Coronary artery (tissue), 2 donors: ENCODE measurements around the gene CSH1.
"Not testable (repeated sequence)": the region's sequence is repeated elsewhere in the genome, so short reads cannot be mapped to it uniquely, and the experiment has no call there.

ENCODE experiments used
- DNase-seq: peaks from one replicate; pipeline ENCODE4 v3.0.0-alpha.2; 2017; ENCODE audit warnings: low spot score
- H3K27ac ChIP-seq, 2 donors: fragments of 200-600 bp; sonication (generic); one replicate each; pipeline ENCODE4 v1.5.1; 2016 to 2019
- H3K4me3 ChIP-seq: fragments of 200-600 bp; sonication (generic); 2 replicates; pipeline ENCODE4 v1.5.1; 2016; ENCODE audit warnings: mild to moderate bottlenecking, moderate library complexity
- TF ChIP-seq, protein P1 (sequence below): fragments of 200-600 bp; sonication (generic); IDR thresholded peaks from one replicate; pipeline ENCODE4 v1.5.1; 2019; ENCODE audit warnings: antibody characterized with exemption

Gene CSH1

DNA sequence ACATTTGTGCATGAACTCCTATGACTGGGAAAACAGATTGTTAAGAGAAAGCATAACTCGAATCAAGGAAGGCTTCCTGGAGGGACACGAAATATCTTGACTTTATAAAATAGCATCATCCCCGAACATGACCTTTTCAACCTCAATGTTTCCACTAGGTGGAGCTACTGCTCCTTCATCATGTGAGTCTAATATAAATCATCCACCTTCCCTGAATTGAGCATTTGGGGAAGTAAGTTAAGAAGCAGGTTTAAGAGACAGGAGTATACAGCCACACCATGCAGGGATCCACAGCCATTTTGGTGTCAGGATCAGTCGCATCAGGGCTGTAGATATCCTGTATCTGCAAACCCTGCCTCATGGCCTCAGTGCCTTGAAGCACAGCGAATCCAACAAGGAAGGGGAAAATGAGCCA lies 7.4 kb upstream of the CSH1 start:
- not testable (repeated sequence) for DNase-seq

DNA sequence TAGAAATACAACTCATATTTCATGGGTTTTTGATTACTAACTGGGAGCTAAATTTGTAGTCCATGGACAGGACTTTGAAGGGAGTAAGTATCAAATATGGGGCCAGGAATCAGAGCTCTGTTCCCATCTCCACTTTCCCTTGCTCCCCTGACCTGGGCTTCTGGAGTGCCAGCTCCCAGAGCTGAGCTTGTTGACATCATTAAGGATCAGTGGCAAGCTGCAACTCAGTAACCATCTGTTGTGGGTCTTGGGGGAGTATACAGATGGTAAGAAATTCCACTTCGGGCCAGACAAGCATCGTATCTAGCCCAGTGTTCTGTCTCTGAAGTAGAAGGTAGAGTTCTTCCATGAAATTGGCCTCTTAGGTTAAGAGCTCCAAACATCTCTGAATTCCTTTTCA lies 5.6 kb upstream of the CSH1 start:
- DNase-seq: not testable (repeated sequence)

More for the DNA sequence above, 7.4 kb upstream of the CSH1 start:
- not testable (repeated sequence) for H3K4me3 ChIP-seq, H3K27ac ChIP-seq

DNA sequence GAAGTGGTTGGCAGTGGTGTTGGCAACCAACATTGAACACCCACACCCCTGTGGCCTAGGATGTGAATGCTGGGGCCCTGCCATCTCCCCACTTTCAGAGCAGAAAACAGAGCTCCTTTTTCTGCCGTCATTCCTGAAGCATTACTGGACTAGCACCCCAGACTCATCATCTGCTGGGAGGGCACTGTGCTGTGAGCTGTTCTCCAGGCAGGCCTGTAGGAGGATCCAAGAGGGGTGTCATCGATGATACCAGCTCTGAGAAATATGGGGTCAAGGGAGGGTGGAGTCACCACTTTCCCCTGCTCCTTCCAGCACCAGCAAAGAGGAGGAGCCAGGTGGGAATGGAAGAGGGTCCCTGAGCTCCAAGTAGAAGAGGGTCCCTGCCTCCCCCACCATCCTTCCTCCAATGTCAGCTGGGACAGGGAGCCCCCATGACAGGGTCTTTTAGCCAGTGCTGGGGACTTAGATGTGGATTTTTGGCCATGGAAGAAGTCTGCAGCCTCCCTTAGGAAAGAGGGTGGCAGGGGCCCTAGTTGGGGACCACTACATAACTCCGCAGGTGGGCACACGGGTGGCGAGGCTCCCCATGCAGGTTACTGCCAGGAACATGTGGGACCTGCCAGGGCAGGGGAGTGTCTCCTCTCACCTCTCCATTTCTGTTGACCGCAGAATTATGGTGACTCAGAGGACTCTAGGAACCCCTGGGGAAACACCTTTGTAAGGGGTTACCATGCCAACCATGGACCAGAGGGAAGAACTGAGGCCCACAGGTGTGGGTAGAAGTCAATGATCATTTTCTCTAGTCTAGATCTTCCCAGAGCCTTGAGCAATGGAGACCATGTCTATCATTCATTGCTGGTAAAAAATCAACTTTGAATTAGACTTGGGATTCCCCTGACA lies 2.8 kb upstream of the CSH1 start:
- not testable (repeated sequence) for H3K4me3 ChIP-seq, DNase-seq

More for the DNA sequence above, 5.6 kb upstream of the CSH1 start:
- H3K27ac ChIP-seq, H3K4me3 ChIP-seq: not testable (repeated sequence)

DNA sequence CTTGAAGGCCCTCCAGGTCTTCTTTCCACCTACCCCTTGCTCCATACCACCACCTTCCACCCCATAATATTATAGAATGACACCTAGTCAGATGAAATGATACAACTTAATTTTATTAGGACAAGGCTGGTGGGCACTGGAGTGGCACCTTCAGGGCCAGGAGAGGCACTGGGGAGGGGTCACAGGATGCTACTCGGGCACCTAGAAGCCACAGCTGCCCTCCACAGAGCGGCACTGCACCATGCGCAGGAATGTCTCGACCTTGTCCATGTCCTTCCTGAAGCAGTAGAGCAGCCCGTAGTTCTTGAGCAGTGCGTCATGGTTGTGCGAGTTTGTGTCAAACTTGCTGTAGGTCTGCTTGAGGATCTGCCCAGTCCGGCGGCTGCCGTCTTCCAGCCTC lies 1.6 kb downstream of the CSH1 start:
- H3K4me3 ChIP-seq, H3K27ac ChIP-seq, DNase-seq: not testable (repeated sequence)

More for the DNA sequence above, 2.8 kb upstream of the CSH1 start:
- not testable (repeated sequence) for H3K27ac ChIP-seq

DNA sequence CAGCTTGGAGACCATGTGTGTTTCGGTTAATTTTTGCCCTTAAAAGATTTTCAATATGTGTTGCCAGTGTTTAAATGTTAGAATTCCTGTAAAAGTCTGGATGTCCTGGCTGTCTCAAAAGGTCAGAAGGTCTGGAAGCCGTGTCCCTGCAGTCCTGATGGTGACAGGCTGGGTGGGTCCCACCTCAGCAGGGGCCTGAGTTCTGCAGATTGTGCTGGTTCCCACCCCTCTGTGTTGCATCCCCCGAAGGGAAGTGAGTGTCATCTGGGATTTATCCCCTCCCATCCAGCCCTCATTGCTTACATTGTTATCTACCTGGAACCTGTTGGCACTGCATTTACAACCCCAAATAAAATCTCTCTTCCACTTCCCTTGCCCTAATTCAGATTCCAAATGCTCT lies 2.4 kb downstream of the CSH1 start:
- not testable (repeated sequence) for H3K27ac ChIP-seq, H3K4me3 ChIP-seq, DNase-seq

DNA sequence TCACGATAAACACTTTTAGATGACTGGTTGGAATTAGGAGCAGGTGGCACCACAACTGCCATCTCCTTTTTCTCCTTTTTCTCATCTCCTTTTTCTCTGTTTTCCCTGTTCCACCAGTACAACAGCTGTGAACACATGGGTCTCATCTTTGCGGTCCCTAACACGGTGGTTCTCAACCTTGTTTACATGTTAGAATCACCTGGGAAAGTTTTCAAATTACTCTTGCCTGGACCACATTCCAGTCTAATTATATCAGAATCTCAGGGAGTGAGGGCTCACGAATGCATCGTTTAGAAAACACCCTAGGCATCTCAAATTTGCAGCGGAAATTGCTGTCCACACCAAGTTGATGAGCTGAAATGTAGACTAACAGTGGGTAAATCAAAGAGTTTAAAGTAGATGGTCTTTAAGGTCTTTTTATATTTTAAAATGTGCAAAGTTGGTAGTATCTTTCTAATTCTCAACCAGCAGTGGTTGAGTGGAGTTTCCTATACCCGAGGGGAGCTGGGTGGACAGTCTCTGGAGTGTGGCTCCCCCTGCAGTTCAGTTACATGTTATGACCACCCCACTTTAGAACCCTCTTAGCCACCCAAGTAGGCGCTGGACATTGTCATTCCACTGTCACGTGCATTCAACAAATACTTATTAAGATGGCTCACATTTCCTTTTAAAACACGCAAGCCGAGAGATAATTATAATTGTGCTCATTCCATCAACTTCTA lies 3.9 kb downstream of the CSH1 start:
- not testable (repeated sequence) for H3K27ac ChIP-seq, DNase-seq, H3K4me3 ChIP-seq

DNA sequence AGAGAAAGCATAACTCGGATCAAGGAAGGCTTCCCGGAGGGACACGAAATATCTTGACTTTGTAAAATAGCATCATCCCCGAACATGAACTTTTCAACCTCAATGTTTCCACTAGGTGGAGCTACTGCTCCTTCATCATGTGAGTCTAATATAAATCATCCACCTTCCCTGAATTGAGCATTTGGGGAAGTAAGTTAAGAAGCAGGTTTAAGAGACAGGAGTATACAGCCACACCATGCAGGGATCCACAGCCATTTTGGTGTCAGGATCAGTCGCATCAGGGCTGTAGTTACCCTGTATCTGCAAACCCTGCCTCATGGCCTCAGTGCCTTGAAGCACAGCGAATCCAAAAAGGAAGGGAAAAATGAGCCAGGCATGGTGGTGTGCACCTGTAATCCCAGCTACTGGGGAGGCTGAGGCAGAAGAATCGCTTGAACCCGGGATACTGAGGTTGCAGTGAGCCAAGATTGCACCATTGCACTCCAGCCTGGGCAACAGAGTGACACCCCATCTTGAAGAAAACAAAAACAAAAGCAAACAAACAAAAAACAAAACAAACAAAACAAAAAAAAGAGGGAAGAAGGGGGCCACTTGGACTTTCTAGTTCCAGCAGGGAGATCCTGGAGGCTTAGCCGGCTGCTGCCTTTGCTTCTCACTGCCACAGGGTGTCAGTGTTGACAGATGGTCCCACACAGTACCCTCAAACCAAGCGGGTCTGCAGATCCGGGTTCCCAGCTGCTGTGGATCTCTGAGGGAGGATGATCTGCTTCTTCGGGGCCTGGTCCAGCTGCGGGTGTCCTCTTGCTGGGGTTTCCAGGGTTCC lies 7.1 kb downstream of the CSH1 start:
- H3K27ac ChIP-seq, DNase-seq, H3K4me3 ChIP-seq: not testable (repeated sequence)
- TF ChIP-seq, protein P1, sequence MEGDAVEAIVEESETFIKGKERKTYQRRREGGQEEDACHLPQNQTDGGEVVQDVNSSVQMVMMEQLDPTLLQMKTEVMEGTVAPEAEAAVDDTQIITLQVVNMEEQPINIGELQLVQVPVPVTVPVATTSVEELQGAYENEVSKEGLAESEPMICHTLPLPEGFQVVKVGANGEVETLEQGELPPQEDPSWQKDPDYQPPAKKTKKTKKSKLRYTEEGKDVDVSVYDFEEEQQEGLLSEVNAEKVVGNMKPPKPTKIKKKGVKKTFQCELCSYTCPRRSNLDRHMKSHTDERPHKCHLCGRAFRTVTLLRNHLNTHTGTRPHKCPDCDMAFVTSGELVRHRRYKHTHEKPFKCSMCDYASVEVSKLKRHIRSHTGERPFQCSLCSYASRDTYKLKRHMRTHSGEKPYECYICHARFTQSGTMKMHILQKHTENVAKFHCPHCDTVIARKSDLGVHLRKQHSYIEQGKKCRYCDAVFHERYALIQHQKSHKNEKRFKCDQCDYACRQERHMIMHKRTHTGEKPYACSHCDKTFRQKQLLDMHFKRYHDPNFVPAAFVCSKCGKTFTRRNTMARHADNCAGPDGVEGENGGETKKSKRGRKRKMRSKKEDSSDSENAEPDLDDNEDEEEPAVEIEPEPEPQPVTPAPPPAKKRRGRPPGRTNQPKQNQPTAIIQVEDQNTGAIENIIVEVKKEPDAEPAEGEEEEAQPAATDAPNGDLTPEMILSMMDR: peak; percentile 12

DNA sequence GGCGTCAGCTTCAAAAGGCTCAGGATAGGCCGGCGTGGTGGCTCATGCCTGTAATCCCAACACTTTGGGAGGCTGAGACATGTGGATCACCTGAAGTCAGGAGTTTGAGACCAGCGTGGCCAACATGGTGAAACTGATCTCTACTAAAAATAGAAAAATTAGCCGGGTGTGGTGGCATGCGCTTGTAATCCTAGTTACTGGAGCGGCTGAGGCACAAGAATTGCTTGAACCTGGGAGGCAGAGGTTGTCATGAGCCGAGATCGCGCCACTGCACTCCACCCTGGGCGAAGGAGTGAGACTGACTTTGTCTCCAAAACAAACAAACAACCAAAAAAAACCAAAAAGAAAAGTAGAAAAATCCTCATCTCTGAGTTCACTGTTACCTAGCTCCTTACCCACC lies 11.3 kb downstream of the CSH1 start:
- not testable (repeated sequence) for H3K4me3 ChIP-seq, H3K27ac ChIP-seq, DNase-seq

DNA sequence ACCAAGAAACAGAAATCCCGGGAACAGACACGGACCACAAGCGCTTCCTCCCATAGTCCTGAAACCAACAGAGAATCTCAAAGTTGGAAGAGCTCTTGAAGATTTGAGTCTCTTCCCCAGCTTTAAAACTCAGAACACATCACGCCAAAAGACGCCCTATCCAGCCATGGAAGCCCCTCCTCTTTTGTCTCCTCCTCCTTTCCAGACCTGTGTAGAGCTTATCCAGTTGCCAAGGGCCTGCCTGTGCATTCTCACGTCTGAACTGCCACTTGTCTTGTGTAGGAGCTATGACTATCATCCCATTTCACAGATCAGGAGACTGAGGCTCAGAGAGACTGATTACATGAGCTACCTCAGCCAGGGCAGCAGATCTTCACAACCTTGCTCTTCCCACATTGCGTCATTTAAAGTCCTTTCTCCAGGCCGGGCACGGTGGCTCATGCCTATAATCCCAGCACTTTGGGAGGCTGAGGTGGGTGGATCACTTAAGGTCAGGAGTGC lies 13.7 kb downstream of the CSH1 start:
- not testable (repeated sequence) for H3K27ac ChIP-seq, DNase-seq, H3K4me3 ChIP-seq

DNA sequence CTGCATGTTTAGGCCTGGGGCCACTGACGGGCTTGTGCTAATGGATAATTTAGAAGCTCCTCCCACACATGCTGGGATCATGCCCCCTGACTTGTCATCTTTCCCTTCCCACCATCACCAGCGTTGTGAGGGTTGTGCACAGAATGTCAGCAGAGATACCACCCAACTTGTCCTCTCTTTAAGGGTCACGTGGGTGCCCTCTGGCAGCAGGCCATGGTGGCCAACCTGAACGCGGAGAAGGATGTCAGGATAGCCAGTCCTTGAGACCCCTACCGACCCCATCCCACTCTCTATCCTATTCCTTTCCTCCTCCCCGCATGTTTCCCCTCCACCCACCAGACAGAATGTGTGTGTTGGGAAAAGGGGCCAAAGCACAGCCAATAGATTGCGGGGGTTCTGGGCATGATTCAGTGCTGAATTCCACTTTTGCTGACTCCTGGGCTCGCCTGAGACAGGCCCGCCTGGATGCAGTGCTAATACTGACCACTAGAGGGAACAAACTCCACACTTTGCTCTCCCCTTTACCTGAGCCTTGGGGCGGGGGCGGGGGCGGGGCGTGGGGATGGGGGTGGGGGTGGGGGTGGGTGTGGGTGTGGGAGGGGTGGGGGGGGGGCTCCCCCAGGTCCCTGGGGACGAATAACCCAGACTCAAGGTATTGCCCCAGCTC lies 14.3 kb downstream of the CSH1 start, which contains the start of gene GH2:
Gene GH2, minus strand, starts transcription at position 10 of the 667 bp plus-strand sequence. CDS start 143 bp downstream, outside the sequence.
- no peak within 1 kb of the TSS for H3K4me3 ChIP-seq
- TF ChIP-seq, protein P1: peak; percentile 20
- no peak within 1 kb of the TSS for H3K27ac ChIP-seq
- no peak for DNase-seq

DNA sequence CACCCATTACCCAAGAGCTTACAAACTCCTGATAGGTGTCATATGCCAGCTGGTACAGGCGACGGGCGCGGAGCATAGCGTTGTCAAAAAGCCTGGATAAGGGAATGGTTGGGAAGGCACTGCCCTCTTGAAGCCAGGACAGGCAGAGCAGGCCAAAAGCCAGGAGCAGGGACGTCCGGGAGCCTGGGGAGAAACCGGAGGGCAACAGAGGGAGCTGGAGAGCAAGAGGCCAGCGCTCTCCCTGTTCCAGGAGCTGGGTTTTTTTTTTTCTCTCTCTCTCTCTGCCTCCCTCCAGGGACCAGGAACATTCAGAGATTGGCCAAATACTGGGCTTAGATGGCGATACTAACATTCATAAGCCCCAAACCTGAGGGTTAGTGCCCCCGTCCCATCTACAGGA lies 15.0 kb downstream of the CSH1 start:
- H3K4me3 ChIP-seq, DNase-seq, H3K27ac ChIP-seq: not testable (repeated sequence)
